Mesenchymal stem cell (in vitro differentiated cells and primary cell): Measurements from ENCODE around the gene THEMIS.
A peak's percentile ranks its signal among the peaks of the same experiment; 100 is the strongest.

Source experiments
- DNase-seq: peaks from one replicate; pipeline ENCODE4 v3.0.0-alpha.2; 2013
- H2AFZ ChIP-seq: one replicate; pipeline ENCODE4 v1.6.1; 2013; ENCODE audit warnings: low read depth, mild to moderate bottlenecking, control low read depth, inconsistent platforms, low read length, moderate library complexity
- H2AK5ac ChIP-seq: 2 replicates; pipeline ENCODE4 v1.6.1; 2013; ENCODE audit warnings: low read length, moderate library complexity, mild to moderate bottlenecking, inconsistent platforms; ENCODE audit not compliant: severe bottlenecking
- H2BK120ac ChIP-seq: one replicate; pipeline ENCODE4 v1.6.1; 2013; ENCODE audit warnings: low read depth, mild to moderate bottlenecking, inconsistent platforms, low read length, moderate library complexity
- H2BK12ac ChIP-seq, 2 experiments: one replicate each; pipeline ENCODE4 v1.6.1; 2013; ENCODE audit warnings: inconsistent platforms in 2 of 2, low read length in 2 of 2, mild to moderate bottlenecking in 2 of 2, moderate library complexity in 2 of 2, control low read depth in 1 of 2
- H2BK15ac ChIP-seq: one replicate; pipeline ENCODE4 v1.6.1; 2013; ENCODE audit warnings: mild to moderate bottlenecking, low read depth, inconsistent platforms; ENCODE audit not compliant: poor library complexity, severe bottlenecking
- H2BK5ac ChIP-seq: 2 replicates; pipeline ENCODE4 v1.6.1; 2013; ENCODE audit warnings: low read depth, mild to moderate bottlenecking, low read length, control low read depth, inconsistent platforms; ENCODE audit not compliant: poor library complexity, severe bottlenecking
- H3K14ac ChIP-seq, 2 experiments: one replicate each; pipeline ENCODE4 v1.6.1; 2013; ENCODE audit warnings: inconsistent platforms in 2 of 2, low read length in 2 of 2, control low read depth in 1 of 2, mild to moderate bottlenecking in 1 of 2, moderate library complexity in 1 of 2
- H3K18ac ChIP-seq, 2 experiments: one replicate each; pipeline ENCODE4 v1.6.1; 2013; ENCODE audit warnings: inconsistent platforms in 2 of 2, low read length in 2 of 2, control low read depth in 1 of 2, low read depth in 1 of 2, mild to moderate bottlenecking in 1 of 2
- H3K23ac ChIP-seq, 2 experiments: one replicate each; pipeline ENCODE4 v1.6.1; 2013; ENCODE audit warnings: inconsistent platforms in 2 of 2, low read length in 2 of 2, mild to moderate bottlenecking in 2 of 2, moderate library complexity in 2 of 2, control low read depth in 1 of 2
- H3K27ac ChIP-seq: 2 replicates; pipeline ENCODE4 v1.5.1; 2013; ENCODE audit warnings: mild to moderate bottlenecking, moderate library complexity, low read length, control low read depth, inconsistent platforms; ENCODE audit not compliant: poor library complexity, severe bottlenecking
- H3K27me3 ChIP-seq, 2 experiments: 2 replicates each; pipeline versions ENCODE4 v1.6.1 to v1.7.0; 2013; ENCODE audit warnings: low read length in 2 of 2, mild to moderate bottlenecking in 2 of 2, moderate library complexity in 2 of 2, control low read depth in 1 of 2, inconsistent platforms in 1 of 2; ENCODE audit not compliant: control insufficient read depth in 1 of 2, insufficient read depth in 1 of 2
- H3K36me3 ChIP-seq, 2 experiments: 2 replicates each; pipeline versions ENCODE4 v1.6.1 to v1.7.0; 2013; ENCODE audit warnings: low read length in 2 of 2, control low read depth in 1 of 2, inconsistent platforms in 1 of 2, low read depth in 1 of 2, mild to moderate bottlenecking in 1 of 2; ENCODE audit not compliant: insufficient read depth in 2 of 2, control insufficient read depth in 1 of 2
- H3K4ac ChIP-seq, 2 experiments: one replicate each; pipeline ENCODE4 v1.6.1; 2013; ENCODE audit warnings: inconsistent platforms in 2 of 2, low read length in 2 of 2, mild to moderate bottlenecking in 2 of 2, moderate library complexity in 2 of 2, control low read depth in 1 of 2, low read depth in 1 of 2
- H3K4me1 ChIP-seq: 2 replicates; pipeline ENCODE4 v1.6.1; 2013; ENCODE audit warnings: low read depth, low read length, control low read depth; ENCODE audit not compliant: control insufficient read depth, insufficient read depth
- H3K4me2 ChIP-seq: 2 replicates; pipeline ENCODE4 v1.6.1; 2013; ENCODE audit warnings: low read length, mild to moderate bottlenecking, inconsistent platforms; ENCODE audit not compliant: poor library complexity, severe bottlenecking
- H3K4me3 ChIP-seq, 2 experiments: 2 replicates each; pipeline versions ENCODE4 v1.5.1 to v1.7.0; 2013; ENCODE audit warnings: low read length in 2 of 2, mild to moderate bottlenecking in 2 of 2, control low read depth in 1 of 2, low read depth in 1 of 2; ENCODE audit not compliant: insufficient read depth in 1 of 2
- H3K79me1 ChIP-seq: replicated peaks from 2 replicates; pipeline ENCODE4 v1.6.1; 2013; ENCODE audit warnings: mild to moderate bottlenecking, control low read depth, low read length, inconsistent platforms; ENCODE audit not compliant: poor library complexity, severe bottlenecking
- H3K9ac ChIP-seq: 2 replicates; pipeline ENCODE4 v1.7.0; 2013; ENCODE audit warnings: mild to moderate bottlenecking, low read length, moderate library complexity
- H3K9me3 ChIP-seq: 2 replicates; pipeline ENCODE4 v1.7.0; 2013; ENCODE audit warnings: mild to moderate bottlenecking, low read length; ENCODE audit not compliant: control insufficient read depth
- H4K8ac ChIP-seq: one replicate; pipeline ENCODE4 v1.6.1; 2013; ENCODE audit warnings: inconsistent platforms, mild to moderate bottlenecking, low read length, moderate library complexity
- H4K91ac ChIP-seq: one replicate; pipeline ENCODE4 v1.6.1; 2013; ENCODE audit warnings: mild to moderate bottlenecking, low read length, inconsistent platforms
- WGBS: methylation state at CpG from one replicate; pipeline ENCODE4 v1.1.7; 2013; ENCODE audit warnings: mixed read lengths; 5-methylcytosine and 5-hydroxymethylcytosine counted together

THEMIS gene

GRCh38 chr6:127859956-127860355 lies 40.9 kb downstream of the THEMIS start:
- H3K23ac ChIP-seq: no peak overlapping the region
- no peak overlapping the region for H3K4me3 ChIP-seq
- no peak overlapping the region for H2AFZ ChIP-seq
- H2BK15ac ChIP-seq: no peak overlapping the region
- H3K4me1 ChIP-seq: peaks cover 2% of the 10 kb centered on the region
- H3K79me1 ChIP-seq: no peaks in the 10 kb centered on the region
- H3K4me2 ChIP-seq: no peak overlapping the region
- H3K14ac ChIP-seq: no peak overlapping the region
- no peak overlapping the region for H4K8ac ChIP-seq
- H3K27me3 ChIP-seq: no peaks in the 10 kb centered on the region
- no peak overlapping the region for H3K27ac ChIP-seq
- no peaks in the 10 kb centered on the region for H3K9me3 ChIP-seq
- H3K36me3 ChIP-seq: no peaks in the 10 kb centered on the region
- no peak overlapping the region for H2BK120ac ChIP-seq
- H4K91ac ChIP-seq: no peak overlapping the region
- no peak overlapping the region for H2BK12ac ChIP-seq
- H3K18ac ChIP-seq: no peak overlapping the region
- no peak for DNase-seq
- no peak overlapping the region for H3K4ac ChIP-seq
- WGBS: 100% methylated on average over 2 of the region's 2 CpGs
- no peak overlapping the region for H2AK5ac ChIP-seq
- H3K9ac ChIP-seq: no peak overlapping the region
- no peak overlapping the region for H2BK5ac ChIP-seq

DNA sequence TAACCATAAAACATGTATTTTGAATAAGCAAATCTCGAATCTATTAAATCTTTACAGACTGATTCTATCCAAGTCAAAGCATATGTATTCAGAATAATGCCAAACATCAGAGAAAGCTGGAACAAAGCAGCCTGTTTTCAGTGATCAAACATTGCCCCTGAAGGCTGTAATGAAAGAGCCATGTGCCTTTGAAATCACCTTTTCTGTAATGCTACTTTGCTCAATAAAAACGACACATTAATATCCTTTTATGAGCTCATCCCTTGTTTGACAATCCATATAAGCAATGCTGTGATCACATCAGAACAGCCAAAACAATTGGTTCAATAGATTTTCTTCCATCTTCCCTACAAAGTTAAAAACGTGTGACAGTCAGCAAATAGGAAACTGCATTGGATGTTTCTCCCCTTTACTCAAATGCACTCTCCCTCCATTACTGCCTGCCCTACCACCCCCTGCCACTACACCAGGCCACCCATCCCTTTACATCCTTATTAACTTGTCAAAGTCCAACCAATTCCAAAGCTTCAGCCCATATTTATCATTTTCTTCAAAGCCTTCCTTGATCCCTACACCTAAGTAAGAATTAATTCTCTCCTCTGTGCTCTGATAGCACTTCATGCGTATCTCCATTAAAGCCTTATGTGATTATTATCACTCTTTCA lies 42.0 kb downstream of the THEMIS start:
- H3K9me3 ChIP-seq: no peaks in the 10 kb centered on the region
- WGBS: 62% methylated on average over 3 of the region's 4 CpGs

GRCh38 chr6:127857051-127857637 lies 43.7 kb downstream of the THEMIS start:
- WGBS: 80% methylated on average over 1 of the region's 1 CpG
- H4K8ac ChIP-seq: no peak overlapping the region

More for the DNA sequence above, 42.0 kb downstream of the THEMIS start:
- Histone ChIP-seq H2BK120ac (no peak overlapping the region), H3K23ac (no peak overlapping the region), H3K9ac (no peak overlapping the region), H4K91ac (no peak overlapping the region), H4K8ac (no peak overlapping the region), H3K4me1 (no peaks in the 10 kb centered on the region), H3K4me2 (no peak overlapping the region), H3K4me3 (no peak overlapping the region), H3K14ac (no peak overlapping the region), H2AFZ (no peak overlapping the region), H2BK12ac (no peak overlapping the region), H3K27ac (no peak overlapping the region), H3K36me3 (no peaks in the 10 kb centered on the region), H3K27me3 (no peaks in the 10 kb centered on the region), H3K18ac (no peak overlapping the region), H2BK15ac (no peak overlapping the region), H3K79me1 (no peaks in the 10 kb centered on the region), H2BK5ac (no peak overlapping the region), H2AK5ac (no peak overlapping the region), H3K4ac (no peak overlapping the region)
- no peak for DNase-seq

DNA sequence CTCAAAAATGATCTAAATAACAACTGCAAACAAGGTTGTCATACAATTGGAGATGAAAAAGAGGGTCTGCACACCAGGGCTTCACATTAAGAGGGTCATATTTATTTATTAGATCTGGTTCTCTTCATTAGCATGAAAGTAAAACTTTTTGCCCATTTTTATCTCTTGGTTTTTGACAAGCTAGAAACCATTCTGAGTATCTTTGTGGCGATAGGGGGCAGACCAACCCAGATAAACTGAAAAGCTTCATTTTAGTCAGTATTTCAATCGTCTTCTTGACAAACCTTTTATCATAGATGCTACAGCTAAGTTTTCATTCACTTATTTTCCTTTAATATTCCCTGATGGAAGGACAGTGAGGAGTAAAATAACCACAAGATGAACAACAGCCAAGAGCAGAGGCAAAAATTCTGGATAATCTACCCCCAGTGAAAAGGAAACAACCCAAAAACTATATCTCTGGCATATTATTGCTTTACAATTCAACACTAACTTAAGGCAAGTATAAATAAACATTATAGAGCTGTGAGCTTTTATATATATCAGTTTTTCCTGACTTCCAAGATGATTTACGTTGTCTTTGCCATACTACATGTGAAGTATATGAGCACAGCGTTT lies 45.2 kb downstream of the THEMIS start:
- Histone ChIP-seq H3K18ac (no peak overlapping the region), H2BK12ac (no peak overlapping the region), H3K27me3 (no peaks in the 10 kb centered on the region), H2BK120ac (no peak overlapping the region), H3K27ac (no peak overlapping the region), H3K9ac (peak overlapping the region; percentile 40), H3K79me1 (no peaks in the 10 kb centered on the region), H3K9me3 (no peaks in the 10 kb centered on the region), H3K14ac (no peak overlapping the region), H3K4ac (no peak overlapping the region), H3K23ac (no peak overlapping the region), H3K4me2 (no peak overlapping the region), H2BK15ac (no peak overlapping the region), H2BK5ac (no peak overlapping the region), H2AK5ac (no peak overlapping the region), H3K4me3 (no peak overlapping the region), H3K36me3 (no peaks in the 10 kb centered on the region), H4K91ac (no peak overlapping the region), H3K4me1 (no peaks in the 10 kb centered on the region), H2AFZ (no peak overlapping the region), H4K8ac (no peak overlapping the region)
- peak; percentile 32 for DNase-seq
- WGBS: 61% methylated on average over 4 of the region's 4 CpGs

More at GRCh38 chr6:127857051-127857637, 43.7 kb downstream of the THEMIS start:
- Histone ChIP-seq H2BK15ac (no peak overlapping the region), H3K14ac (no peak overlapping the region), H2BK120ac (no peak overlapping the region), H3K4ac (no peak overlapping the region), H3K27me3 (no peaks in the 10 kb centered on the region), H2AFZ (no peak overlapping the region), H3K9me3 (no peaks in the 10 kb centered on the region), H4K91ac (no peak overlapping the region), H3K79me1 (no peaks in the 10 kb centered on the region), H3K4me1 (no peaks in the 10 kb centered on the region), H3K23ac (no peak overlapping the region), H3K4me2 (no peak overlapping the region), H3K4me3 (no peak overlapping the region), H2BK5ac (no peak overlapping the region), H3K9ac (no peak overlapping the region), H2BK12ac (no peak overlapping the region), H3K36me3 (no peaks in the 10 kb centered on the region), H3K27ac (no peak overlapping the region), H3K18ac (no peak overlapping the region), H2AK5ac (no peak overlapping the region)
- no peak for DNase-seq
